Spleen (tissue), 11 donors: Measurements from ENCODE around the gene OSBPL8. TPM values are rescaled to one million over a fixed set of nuclear protein-coding genes. Genes with fewer than 3 reads are reported as not detected.

ENCODE experiments used
- DNase-seq: peaks from one replicate; pipeline ENCODE4 v3.0.0-alpha.2; 2020
- H3K27ac ChIP-seq, 8 donors: fragments of 200-600 bp; sonication (generic) in 7 of 8; 1 replicate in 4 of 8; 2 replicates in 4 of 8; pipeline versions ENCODE4 v1.5.0 to v1.8.0; 2016 to 2021; ENCODE audit warnings: inconsistent platforms in 4 of 8, mild to moderate bottlenecking in 4 of 8, moderate library complexity in 1 of 8
- H3K27me3 ChIP-seq, 7 donors: fragments of 200-600 bp; sonication (generic) in 6 of 7; replicated peaks in 1 of 7; 1 replicate in 4 of 7; 2 replicates in 3 of 7; pipeline versions ENCODE4 v1.5.0 to v1.8.0; 2016 to 2021; ENCODE audit warnings: inconsistent platforms in 3 of 7, mild to moderate bottlenecking in 1 of 7
- H3K36me3 ChIP-seq, 6 donors: fragments of 200-600 bp; sonication (generic) in 5 of 6; 1 replicate in 4 of 6; 2 replicates in 2 of 6; pipeline versions ENCODE4 v1.5.0 to v1.8.0; 2016 to 2021; ENCODE audit warnings: inconsistent platforms in 2 of 6
- H3K4me1 ChIP-seq, 6 donors: fragments of 200-600 bp; sonication (generic) in 5 of 6; 1 replicate in 3 of 6; 2 replicates in 3 of 6; pipeline versions ENCODE4 v1.5.0 to v1.8.0; 2016 to 2021; ENCODE audit warnings: inconsistent platforms in 3 of 6
- H3K4me3 ChIP-seq, 8 donors: fragments of 200-600 bp; sonication (generic) in 7 of 8; 1 replicate in 4 of 8; 2 replicates in 4 of 8; pipeline versions ENCODE4 v1.5.0 to v1.8.0; 2016 to 2021; ENCODE audit warnings: inconsistent platforms in 4 of 8, mild to moderate bottlenecking in 4 of 8, moderate library complexity in 2 of 8
- H3K9me3 ChIP-seq, 8 donors: fragments of 200-600 bp; sonication (generic) in 7 of 8; 1 replicate in 4 of 8; 2 replicates in 4 of 8; pipeline versions ENCODE4 v1.5.0 to v1.8.0; 2016 to 2021; ENCODE audit warnings: inconsistent platforms in 4 of 8
- POLR2A ChIP-seq, 3 donors: fragments of 450-650 bp; IDR thresholded peaks; one replicate each; pipeline ENCODE4 v1.5.1; 2017; ENCODE audit warnings: antibody characterized with exemption in 3 of 3, mild to moderate bottlenecking in 1 of 3
- POLR2AphosphoS5 ChIP-seq, 3 donors: sonication (generic); formaldehyde crosslinking; IDR thresholded peaks; one replicate each; pipeline ENCODE4 v1.5.1; 2017; ENCODE audit warnings: antibody characterized with exemption in 3 of 3
- WGBS, 5 donors: extraction: QIAGEN DNeasy Blood & Tissue Kit in 3 of 5; methylation state at CpG; one replicate each; pipeline versions ENCODE4 v1.1.5 to v1.1.7; 2013 to 2018; 5-methylcytosine and 5-hydroxymethylcytosine counted together
- intact Hi-C: fragments of 100-400 bp; cut with DNase I; formaldehyde crosslinking; loops from one replicate; pipeline ENCODE4 v1.15.0; 2023; ENCODE audit warnings: low total_unique reads
- polyA plus RNA-seq, 3 donors: library from polyadenylated mRNA; stranded (reverse); fragments of 200-250 nt; gene quantifications; one replicate each; pipeline ENCODE4 v1.2.1, GENCODE V29; 2013
- total RNA-seq, 7 donors: library from RNA; depleted of rRNA in 3 of 7; stranded (reverse); fragments of >200 nt in 3 of 7; fragmentation: NEBNext Ultra II Directional in 4 of 7; extraction: Animal tissue kit (Norgen Biotek cat#: 25700) in 4 of 7; gene quantifications; one replicate each; pipeline versions ENCODE4 v1.1.0 to v1.2.1, GENCODE V29; 2016 to 2021
- TF ChIP-seq, protein P1 (sequence below), 11 experiments: fragments of 200-600 bp in 7 of 11; fragments of 450-650 bp in 4 of 11; sonication (generic) in 4 of 11; IDR thresholded peaks in 8 of 11; conservative IDR thresholded peaks in 3 of 11; 1 replicate in 7 of 11; 2 replicates in 4 of 11; pipeline versions ENCODE4 v1.4.0 to v1.8.0; 2016 to 2021; ENCODE audit warnings: antibody characterized with exemption in 11 of 11, inconsistent platforms in 4 of 11, mild to moderate bottlenecking in 1 of 11
- donor health status: healthy with polysubstance abuse.
- donor health status: DM: no; HTN: no; CAD: no; lungs with moderate emphysema.
- donor health status: DM: no; HTN: no; CAD: no.
- donor health status: Bipolar disorder and iron deficiency.
- donor health status: healthy.
- donor health status: DM: no; HTN: no; CAD: no.
- donor health status: DM: yes; HTN: yes; CAD: no.

The OSBPL8 gene
- total and polyA plus RNA-seq, 10 donors: 10.7 to 127 (median 109) TPM

- peak overlapping the region in 2 of 8 donors; percentile 21 to 35 for H3K27ac ChIP-seq
- peaks cover 36 to 100% (median 78%) of the 10 kb centered on the region in 6 donors for H3K4me1 ChIP-seq
- no peaks in the 10 kb centered on the region for H3K36me3 ChIP-seq
- intact Hi-C loops: loop anchor here (10.0 kb wide), 1 partner anchor 468 kb away; the partner anchor contains the start of gene NAP1L1
- H3K9me3 ChIP-seq: no peaks in the 10 kb centered on the region
- no peak overlapping the region for H3K4me3 ChIP-seq
- WGBS, 5 donors: 88 to 94% (median 92%) methylated on average over 3 of the region's 3 CpGs
- no peak for DNase-seq
- H3K27me3 ChIP-seq: no peaks in the 10 kb centered on the region
- TF ChIP-seq, protein P1, sequence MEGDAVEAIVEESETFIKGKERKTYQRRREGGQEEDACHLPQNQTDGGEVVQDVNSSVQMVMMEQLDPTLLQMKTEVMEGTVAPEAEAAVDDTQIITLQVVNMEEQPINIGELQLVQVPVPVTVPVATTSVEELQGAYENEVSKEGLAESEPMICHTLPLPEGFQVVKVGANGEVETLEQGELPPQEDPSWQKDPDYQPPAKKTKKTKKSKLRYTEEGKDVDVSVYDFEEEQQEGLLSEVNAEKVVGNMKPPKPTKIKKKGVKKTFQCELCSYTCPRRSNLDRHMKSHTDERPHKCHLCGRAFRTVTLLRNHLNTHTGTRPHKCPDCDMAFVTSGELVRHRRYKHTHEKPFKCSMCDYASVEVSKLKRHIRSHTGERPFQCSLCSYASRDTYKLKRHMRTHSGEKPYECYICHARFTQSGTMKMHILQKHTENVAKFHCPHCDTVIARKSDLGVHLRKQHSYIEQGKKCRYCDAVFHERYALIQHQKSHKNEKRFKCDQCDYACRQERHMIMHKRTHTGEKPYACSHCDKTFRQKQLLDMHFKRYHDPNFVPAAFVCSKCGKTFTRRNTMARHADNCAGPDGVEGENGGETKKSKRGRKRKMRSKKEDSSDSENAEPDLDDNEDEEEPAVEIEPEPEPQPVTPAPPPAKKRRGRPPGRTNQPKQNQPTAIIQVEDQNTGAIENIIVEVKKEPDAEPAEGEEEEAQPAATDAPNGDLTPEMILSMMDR (IDR thresholded peaks at IDR 0.05 in 8 of 11, conservative IDR thresholded peaks at IDR 0.05 in 3 of 11): no peak
- TF ChIP-seq POLR2AphosphoS5 (IDR thresholded peaks at IDR 0.05) (no peak), POLR2A (IDR thresholded peaks at IDR 0.05) (no peak)
Observed at GRCh38 chr12:76552343-76552938, 7.1 kb downstream of the OSBPL8 start.

DNA sequence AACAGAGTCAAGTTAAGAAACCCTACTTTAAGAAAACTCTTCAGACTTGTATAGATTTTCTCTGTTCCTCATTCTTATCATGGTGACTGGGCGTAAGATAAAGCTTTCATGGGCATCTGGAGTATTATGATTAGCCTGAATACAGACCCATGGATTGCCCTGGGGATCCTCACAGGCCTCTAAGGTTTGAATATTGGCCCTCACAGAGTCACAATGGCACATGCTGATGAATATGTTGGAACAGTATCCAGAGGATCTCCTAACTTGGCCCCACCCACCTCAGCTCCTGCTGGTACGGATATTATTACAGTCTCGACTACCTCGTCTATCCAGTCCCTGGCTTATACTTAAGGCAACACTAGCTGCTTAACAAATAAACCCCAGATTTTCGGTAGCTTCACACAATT lies 8.1 kb downstream of the OSBPL8 start:
- TF ChIP-seq POLR2A (IDR thresholded peaks at IDR 0.05): no peak
- no peaks in the 10 kb centered on the region for H3K9me3 ChIP-seq
- no peak for DNase-seq
- intact Hi-C loops: loop anchor here (10.0 kb wide), 1 partner anchor 467 kb away; the partner anchor contains the start of gene NAP1L1
- no peak overlapping the region for H3K4me3 ChIP-seq
- H3K4me1 ChIP-seq: peaks cover 27 to 100% (median 74%) of the 10 kb centered on the region in 6 donors
- no peak overlapping the region for H3K27ac ChIP-seq
- H3K27me3 ChIP-seq: no peaks in the 10 kb centered on the region
- no peaks in the 10 kb centered on the region for H3K36me3 ChIP-seq
- WGBS, 5 donors: 86 to 95% (median 90%) methylated on average over 5 of the region's 5 CpGs

GRCh38 chr12:76549131-76549530 lies 10.4 kb downstream of the OSBPL8 start:
- 88 to 94% (median 91%) methylated on average over 4 of the region's 4 CpGs for WGBS, 5 donors
- peaks cover 17 to 100% (median 58%) of the 10 kb centered on the region in 6 donors for H3K4me1 ChIP-seq
- H3K27ac ChIP-seq: no peak overlapping the region
- no peaks in the 10 kb centered on the region for H3K27me3 ChIP-seq
- H3K4me3 ChIP-seq: no peak overlapping the region
- intact Hi-C loops: no loop called here
- TF ChIP-seq, protein P1 (IDR thresholded peaks at IDR 0.05 in 8 of 11, conservative IDR thresholded peaks at IDR 0.05 in 3 of 11): no peak
- TF ChIP-seq POLR2AphosphoS5 (IDR thresholded peaks at IDR 0.05) (no peak), POLR2A (IDR thresholded peaks at IDR 0.05) (no peak)
- no peaks in the 10 kb centered on the region for H3K36me3 ChIP-seq
- H3K9me3 ChIP-seq: no peaks in the 10 kb centered on the region
- DNase-seq: no peak

DNA sequence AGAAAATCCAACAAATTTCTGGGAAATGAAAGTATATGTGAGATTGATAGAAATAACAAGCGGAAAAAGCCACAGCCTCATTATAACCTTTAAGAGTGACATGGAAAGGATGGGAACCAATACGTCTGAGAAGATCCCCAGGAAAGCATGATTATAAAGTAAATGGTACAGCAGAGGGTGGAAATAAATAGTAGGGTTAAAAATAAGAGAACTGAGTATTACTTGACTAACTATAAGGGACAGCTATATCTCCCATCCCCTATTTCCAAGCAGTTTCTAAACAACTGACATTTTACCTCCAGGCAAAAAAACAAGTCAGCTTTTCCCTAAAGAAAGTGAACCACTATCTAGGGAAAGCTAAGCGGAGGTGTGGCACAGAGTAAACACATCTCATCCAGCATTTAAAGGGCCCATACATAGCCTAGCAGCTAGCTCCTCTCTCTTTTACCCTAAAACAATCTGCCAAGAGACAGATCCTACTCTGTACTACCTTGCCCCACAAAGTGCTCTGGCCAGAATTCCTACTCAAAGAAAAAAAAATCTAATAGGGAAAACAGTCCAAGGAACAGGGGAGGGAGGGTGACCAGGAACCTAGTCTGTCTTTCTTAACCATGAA lies 11.2 kb downstream of the OSBPL8 start:
- Histone ChIP-seq H3K27ac (peak overlapping the region in 3 of 8 donors; percentile 5 to 39 (median 7)), H3K9me3 (no peaks in the 10 kb centered on the region), H3K4me3 (no peak overlapping the region), H3K4me1 (peaks cover 20 to 100% (median 54%) of the 10 kb centered on the region in 6 donors), H3K27me3 (no peaks in the 10 kb centered on the region), H3K36me3 (no peaks in the 10 kb centered on the region)
- no peak for DNase-seq
- WGBS, 5 donors: 83 to 93% (median 86%) methylated on average over 3 of the region's 3 CpGs
- intact Hi-C loops: no loop called here
- TF ChIP-seq, protein P1 (IDR thresholded peaks at IDR 0.05 in 8 of 11, conservative IDR thresholded peaks at IDR 0.05 in 3 of 11): no peak
- TF ChIP-seq POLR2A (IDR thresholded peaks at IDR 0.05) (no peak), POLR2AphosphoS5 (IDR thresholded peaks at IDR 0.05) (no peak)
